Eye (tissue), 1 donor: ENCODE results near the gene GRIK3.

Experiments
- DNase-seq: peaks from one replicate; pipeline ENCODE4 v3.0.0-alpha.2; 2015

The GRIK3 gene

GRCh38 chr1:36871146-36871971, 163.0 kb downstream of the GRIK3 start:
- peak; percentile 67 for DNase-seq

DNA sequence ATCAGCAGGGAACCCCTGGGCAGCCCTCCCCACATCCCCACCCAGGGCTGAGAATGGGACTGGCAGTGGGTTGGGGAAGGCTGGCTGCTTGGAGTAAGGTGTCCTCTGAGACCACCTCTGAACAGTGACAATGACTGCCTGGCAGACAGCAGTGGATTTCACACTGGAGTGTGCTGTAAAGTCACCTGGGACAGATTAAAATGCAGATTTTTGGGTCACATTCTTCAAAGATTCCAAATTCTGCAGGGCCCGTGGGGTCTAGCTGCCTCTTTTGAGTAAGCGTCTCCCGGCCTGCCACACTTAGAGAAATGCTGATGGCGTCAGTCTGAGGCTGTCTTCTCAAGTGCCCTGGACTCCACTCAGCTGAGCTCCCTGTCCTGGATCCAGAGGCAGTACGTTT, 164.5 kb downstream of the GRIK3 start:
- DNase-seq = no peak

DNA sequence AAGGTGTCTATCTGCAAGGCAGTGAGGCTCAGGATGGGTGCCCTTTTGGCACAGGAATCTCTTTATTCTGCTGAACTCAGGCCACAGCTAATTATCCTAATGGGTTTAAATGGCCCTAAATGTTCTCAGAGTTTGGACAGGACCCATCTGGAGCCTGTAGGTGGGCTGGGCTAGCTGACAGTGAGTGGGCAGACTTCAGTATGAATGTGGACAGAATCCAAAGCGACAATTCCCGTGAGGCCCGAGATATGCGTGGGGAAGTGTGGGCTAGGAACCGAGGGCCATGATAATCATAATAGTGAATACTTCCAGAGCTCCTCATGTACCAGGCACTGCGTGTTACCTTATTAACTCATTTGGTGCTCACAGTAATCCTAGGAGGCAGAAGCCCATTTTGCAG, 165.3 kb downstream of the GRIK3 start:
- DNase-seq = no peak

- no peak for DNase-seq
Observed at GRCh38 chr1:36867575-36867974, 166.7 kb downstream of the GRIK3 start.

DNA sequence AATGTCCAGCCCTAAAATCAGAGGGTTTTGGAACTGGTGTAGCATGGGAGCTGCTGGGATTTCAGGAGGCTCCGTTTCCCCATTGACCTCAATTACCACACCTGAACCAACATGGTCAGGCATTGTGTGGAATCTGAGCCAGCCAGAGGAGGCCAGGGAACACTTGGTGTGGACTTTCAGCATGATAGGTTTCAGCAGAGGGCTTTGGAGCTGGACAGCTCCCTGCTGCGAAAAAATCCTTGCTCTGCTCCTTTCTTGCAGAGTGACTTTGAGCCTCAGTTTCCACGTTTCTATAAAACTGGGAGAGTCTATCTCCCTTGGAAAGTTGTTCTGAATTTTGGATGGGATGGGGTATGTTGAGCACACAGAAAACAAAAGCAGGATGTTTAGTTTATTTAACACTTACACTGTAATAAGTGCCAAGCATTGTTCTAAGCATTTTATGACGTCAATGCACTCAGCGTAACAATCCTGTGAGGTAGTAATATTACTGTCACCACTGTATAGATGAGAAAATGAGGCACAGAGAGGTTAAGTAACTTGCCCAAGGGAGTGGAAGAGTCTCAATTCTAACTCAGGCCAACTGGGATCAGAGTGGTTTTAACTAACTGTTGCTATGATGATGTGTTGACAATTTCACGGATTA, 168.0 kb downstream of the GRIK3 start:
- DNase-seq = no peak

GRCh38 chr1:36865602-36865900, 168.8 kb downstream of the GRIK3 start:
- no peak for DNase-seq

- no peak for DNase-seq
Observed at GRCh38 chr1:36864823-36865601, 169.3 kb downstream of the GRIK3 start.

DNA sequence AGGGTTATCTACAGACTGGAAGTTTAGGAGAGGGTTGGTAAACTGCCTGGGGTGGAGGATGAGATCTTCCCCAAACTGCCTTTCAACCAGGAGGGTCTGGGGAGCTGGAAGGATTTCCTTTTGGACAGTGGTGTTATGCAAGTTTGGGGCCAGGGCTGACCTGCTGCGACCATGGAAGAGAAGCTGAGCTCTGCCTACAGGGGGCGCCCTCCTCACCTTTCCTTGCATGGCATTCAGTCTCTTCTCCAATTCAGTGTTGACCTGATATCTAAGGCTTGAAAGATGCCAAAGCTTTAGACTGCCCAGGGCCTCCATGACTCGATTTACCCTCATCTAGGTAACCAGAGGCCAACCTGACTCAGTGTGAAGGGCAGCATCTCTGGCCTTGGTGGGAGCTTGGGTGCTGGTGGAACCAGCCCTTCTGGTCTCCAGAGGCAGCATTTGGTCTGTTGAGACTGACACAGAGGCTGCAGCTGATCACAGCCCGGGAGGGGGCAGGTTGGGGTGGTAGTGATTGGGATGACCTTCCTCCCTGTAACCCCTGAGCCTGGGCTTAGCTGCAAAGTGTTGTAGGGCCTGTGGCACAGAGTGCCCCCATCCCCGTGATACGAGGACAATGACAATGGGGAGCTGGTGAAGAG, 170.0 kb downstream of the GRIK3 start:
- DNase-seq = no peak

DNA sequence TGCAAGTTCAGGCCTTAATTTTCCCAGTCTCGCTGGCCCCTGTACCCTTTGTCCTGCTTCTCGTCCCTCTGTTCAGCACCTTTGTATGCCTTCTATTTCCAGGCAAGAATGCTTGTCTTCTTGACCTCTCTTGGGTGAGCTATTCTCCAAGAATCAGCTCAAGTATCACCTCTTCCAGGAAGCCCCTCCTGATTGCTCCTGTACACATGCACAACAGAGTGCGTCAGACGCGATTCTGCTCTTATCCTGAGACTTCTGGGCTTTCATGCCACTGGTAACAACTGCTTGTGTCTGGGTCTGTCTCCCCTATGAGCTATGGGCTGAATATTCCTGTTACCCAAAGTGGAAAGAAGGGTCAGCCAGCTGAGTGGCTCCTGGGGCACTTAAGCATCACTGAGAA, 170.8 kb downstream of the GRIK3 start:
- DNase-seq = no peak

GRCh38 chr1:36863061-36863460, 171.3 kb downstream of the GRIK3 start:
- no peak for DNase-seq

DNA sequence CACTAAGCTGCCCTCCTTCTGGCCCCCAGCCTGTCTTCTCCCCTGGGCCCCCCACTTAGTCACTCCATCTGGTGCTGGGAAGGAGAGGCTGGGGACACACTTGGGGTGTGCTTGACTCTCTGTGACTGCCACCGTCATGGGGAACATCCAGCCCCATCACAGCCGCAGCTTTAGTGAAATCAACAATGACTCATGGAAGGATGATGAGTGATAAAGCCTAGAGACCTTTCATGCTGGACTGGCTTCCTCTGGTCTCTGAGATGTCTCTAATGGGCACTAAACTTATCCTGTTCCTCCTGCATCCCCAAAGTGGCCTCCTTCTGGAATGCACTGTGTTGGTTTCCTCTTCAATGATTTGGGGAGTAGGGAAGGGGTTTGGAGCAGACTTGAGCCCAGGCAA, 172.9 kb downstream of the GRIK3 start:
- no peak for DNase-seq

GRCh38 chr1:36859926-36860325, 174.4 kb downstream of the GRIK3 start:
- no peak for DNase-seq

GRCh38 chr1:36858981-36859380, 175.3 kb downstream of the GRIK3 start:
- no peak for DNase-seq

- DNase-seq = no peak
Observed at GRCh38 chr1:36858553-36858952, 175.8 kb downstream of the GRIK3 start.

DNA sequence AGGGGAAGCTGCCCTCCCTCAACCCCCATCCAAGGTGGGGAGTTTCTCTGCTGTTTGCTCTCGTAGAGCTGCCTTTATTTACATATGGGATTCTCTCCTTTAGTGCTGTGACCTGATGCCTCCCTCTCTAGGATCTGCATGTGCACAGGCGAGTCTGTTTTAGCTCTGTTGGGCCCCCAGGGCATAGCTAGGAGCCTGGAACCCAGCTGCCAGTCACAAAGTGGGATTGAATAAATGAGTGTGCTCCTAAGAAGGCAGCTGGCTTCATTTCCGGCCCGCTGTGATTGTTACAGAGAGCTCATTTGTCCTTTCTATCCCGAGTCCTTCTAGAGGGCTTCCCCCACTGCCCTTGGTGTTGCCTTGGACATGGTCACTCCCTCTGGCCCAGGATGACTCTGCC, 176.6 kb downstream of the GRIK3 start:
- DNase-seq = peak; percentile 84

DNA sequence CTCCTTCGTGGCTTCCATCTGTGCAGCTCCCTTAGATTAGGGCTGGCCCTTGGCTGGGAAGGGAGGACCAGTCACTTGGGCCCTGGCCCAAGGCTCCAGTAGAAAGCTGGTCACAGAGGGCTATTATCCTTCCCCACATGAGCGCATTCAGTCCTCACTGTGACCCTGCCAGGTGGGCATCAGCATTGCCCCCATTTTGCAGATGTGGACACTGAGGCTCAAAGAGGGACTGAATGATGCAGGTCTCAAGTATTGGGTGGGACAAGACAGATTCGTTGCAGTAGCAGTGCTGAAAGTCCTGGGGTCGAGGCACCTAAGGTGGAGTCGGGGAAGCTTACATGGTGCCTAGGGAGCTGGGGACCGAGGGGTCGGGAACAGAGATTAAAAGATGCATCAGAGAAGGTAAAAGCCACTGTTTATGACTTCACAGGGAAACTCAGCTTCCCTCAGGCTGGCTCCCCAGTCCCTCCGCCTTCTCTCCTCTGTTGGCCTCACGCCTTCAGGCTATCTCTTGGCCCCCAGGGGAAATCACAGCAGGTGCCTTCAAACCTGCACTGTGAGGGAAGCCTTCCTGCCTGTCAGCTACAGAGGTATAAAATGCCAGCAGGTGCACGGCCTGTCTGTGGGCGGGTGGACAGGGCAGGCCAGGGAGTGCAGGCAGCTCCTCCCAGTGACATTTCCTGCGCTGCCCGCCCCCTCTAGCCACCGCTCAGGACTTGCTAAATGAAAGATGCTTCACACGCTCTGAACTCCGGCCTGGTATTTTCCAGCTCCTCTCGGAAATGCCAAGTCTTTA, 178.4 kb downstream of the GRIK3 start:
- no peak for DNase-seq

GRCh38 chr1:36853638-36854037, 180.7 kb downstream of the GRIK3 start:
- no peak for DNase-seq

- DNase-seq = no peak
Observed at GRCh38 chr1:36852586-36852985, 181.7 kb downstream of the GRIK3 start.

DNA sequence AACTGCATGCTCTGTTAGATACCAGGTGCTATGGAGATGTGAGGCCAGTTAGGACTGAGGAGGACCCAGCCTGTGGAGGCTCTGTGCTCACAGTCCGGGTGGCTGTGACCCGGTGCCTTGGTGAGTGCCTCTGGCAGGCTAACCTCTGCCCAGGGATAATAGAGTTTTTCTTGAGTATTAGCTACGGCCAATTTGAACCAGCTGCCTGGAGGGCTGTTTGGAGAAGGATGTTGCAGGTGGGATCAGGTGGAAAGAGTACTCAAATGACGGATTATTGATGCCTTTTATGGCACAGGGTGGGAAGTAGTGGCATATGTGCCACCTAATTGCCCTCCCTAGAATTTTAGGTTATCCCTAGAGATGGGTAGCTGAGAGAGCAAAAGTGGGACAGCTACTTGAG, 182.7 kb downstream of the GRIK3 start:
- peak; percentile 50 for DNase-seq

DNA sequence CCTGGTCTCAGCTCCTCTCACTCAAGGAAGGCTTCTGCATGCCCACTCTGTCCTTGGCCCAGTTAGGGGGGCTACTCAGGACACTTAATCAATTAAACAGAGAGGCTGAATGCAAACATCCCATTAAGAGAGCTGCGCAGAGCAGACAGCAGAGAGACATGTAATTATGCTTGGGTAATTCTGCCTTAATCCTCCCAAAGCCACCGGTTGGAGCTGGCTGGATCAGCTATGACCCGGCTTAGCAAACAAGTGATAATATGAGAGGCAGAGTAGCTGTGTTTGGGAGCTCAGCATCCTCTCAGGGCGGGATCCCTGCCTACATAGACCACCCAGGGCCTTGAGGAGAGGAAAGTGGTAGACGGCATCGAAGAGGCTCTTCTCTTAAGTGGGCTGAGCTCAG, 183.2 kb downstream of the GRIK3 start:
- peak; percentile 70 for DNase-seq

- no peak for DNase-seq
Observed at GRCh38 chr1:36849956-36850355, 184.4 kb downstream of the GRIK3 start.

- no peak for DNase-seq
Observed at GRCh38 chr1:36847761-36848160, 186.6 kb downstream of the GRIK3 start.

GRCh38 chr1:36847186-36847585, 187.1 kb downstream of the GRIK3 start:
- no peak for DNase-seq
